Astrocyte (in vitro differentiated cells and primary cell): ENCODE results near the gene MBD5. TPM values are rescaled to one million over a fixed set of nuclear protein-coding genes. Genes with fewer than 3 reads are reported as not detected.

ENCODE experiments used
- DNase-seq: peaks from one replicate; pipeline ENCODE4 v3.0.0-alpha.2; 2010; ENCODE audit warnings: low read depth
- FAIRE-seq: peaks from 2 replicates; lab custom pipeline; 2011; peaks lifted over from hg19 to GRCh38; lab: Jason Lieb, UNC
- H2AFZ ChIP-seq: 2 replicates; pipeline ENCODE4 v1.6.0; 2012; ENCODE audit warnings: low read depth, low read length, inconsistent platforms
- H3K27ac ChIP-seq: 2 replicates; pipeline ENCODE4 v1.5.1; 2011; ENCODE audit warnings: low read depth, low read length, inconsistent platforms
- H3K27me3 ChIP-seq: 2 replicates; pipeline ENCODE4 v1.6.0; 2011; ENCODE audit warnings: low read length, inconsistent platforms; ENCODE audit not compliant: insufficient read depth
- H3K36me3 ChIP-seq: 2 replicates; pipeline ENCODE4 v1.5.1; 2011; ENCODE audit warnings: low read length, inconsistent platforms; ENCODE audit not compliant: insufficient read depth
- H3K4me1 ChIP-seq: 2 replicates; pipeline ENCODE4 v1.5.1; 2011; ENCODE audit warnings: low read length, inconsistent platforms; ENCODE audit not compliant: insufficient read depth
- H3K4me2 ChIP-seq: 2 replicates; pipeline ENCODE4 v1.6.0; 2012; ENCODE audit warnings: low read length, inconsistent platforms
- H3K4me3 ChIP-seq: 2 replicates; pipeline ENCODE4 v1.5.1; 2011; ENCODE audit warnings: low read depth, mild to moderate bottlenecking, low read length, inconsistent platforms; ENCODE audit not compliant: insufficient read depth
- H3K79me2 ChIP-seq: 2 replicates; pipeline ENCODE4 v1.6.0; 2012; ENCODE audit warnings: mild to moderate bottlenecking, low read length, inconsistent platforms; ENCODE audit not compliant: insufficient read depth
- H3K9ac ChIP-seq: 2 replicates; pipeline ENCODE4 v1.6.0; 2012; ENCODE audit warnings: mild to moderate bottlenecking, low read length, inconsistent platforms
- H3K9me3 ChIP-seq: 2 replicates; pipeline ENCODE4 v1.5.1; 2012; ENCODE audit warnings: low read depth, mild to moderate bottlenecking, low read length, inconsistent platforms; ENCODE audit not compliant: insufficient read depth
- H4K20me1 ChIP-seq: 2 replicates; pipeline ENCODE4 v1.6.0; 2012; ENCODE audit warnings: low read length, inconsistent platforms; ENCODE audit not compliant: insufficient read depth
- H3K27ac Mint-ChIP-seq: one replicate; pipeline ENCODE4 v1.8.0; 2021; ENCODE audit warnings: mild to moderate bottlenecking, mixed read lengths; ENCODE audit not compliant: unreplicated experiment
- H3K27me3 Mint-ChIP-seq: one replicate; pipeline ENCODE4 v1.8.0; 2021; ENCODE audit warnings: low read depth, mixed read lengths; ENCODE audit not compliant: unreplicated experiment
- H3K36me3 Mint-ChIP-seq: one replicate; pipeline ENCODE4 v1.8.0; 2021; ENCODE audit warnings: low read depth, mixed read lengths; ENCODE audit not compliant: unreplicated experiment
- H3K4me1 Mint-ChIP-seq: one replicate; pipeline ENCODE4 v1.8.0; 2021; ENCODE audit warnings: low read depth, mixed read lengths; ENCODE audit not compliant: unreplicated experiment
- H3K4me3 Mint-ChIP-seq: one replicate; pipeline ENCODE4 v1.8.0; 2021; ENCODE audit warnings: mild to moderate bottlenecking, moderate library complexity, mixed read lengths; ENCODE audit not compliant: unreplicated experiment
- H3K9me3 Mint-ChIP-seq: one replicate; pipeline ENCODE4 v1.8.0; 2021; ENCODE audit warnings: mild to moderate bottlenecking, mixed read lengths; ENCODE audit not compliant: unreplicated experiment
- EZH2 ChIP-seq: IDR thresholded peaks from 2 replicates; pipeline ENCODE4 v1.6.1; 2012; ENCODE audit warnings: mild to moderate bottlenecking, low read length, inconsistent platforms; ENCODE audit not compliant: insufficient read depth
- total RNA-seq: library from RNA; stranded (reverse); gene quantifications from 2 replicates; pipeline ENCODE4 v1.2.1, GENCODE V29; 2021
- TF ChIP-seq, protein P1 (sequence below): IDR thresholded peaks from 2 replicates; pipeline ENCODE4 v1.5.1; 2011; ENCODE audit warnings: low read depth, mild to moderate bottlenecking, inconsistent platforms, low read length, moderate library complexity; ENCODE audit not compliant: insufficient read depth

Gene MBD5
- total RNA-seq, 1 donor from 2014 or later, result 53.6 TPM

DNA sequence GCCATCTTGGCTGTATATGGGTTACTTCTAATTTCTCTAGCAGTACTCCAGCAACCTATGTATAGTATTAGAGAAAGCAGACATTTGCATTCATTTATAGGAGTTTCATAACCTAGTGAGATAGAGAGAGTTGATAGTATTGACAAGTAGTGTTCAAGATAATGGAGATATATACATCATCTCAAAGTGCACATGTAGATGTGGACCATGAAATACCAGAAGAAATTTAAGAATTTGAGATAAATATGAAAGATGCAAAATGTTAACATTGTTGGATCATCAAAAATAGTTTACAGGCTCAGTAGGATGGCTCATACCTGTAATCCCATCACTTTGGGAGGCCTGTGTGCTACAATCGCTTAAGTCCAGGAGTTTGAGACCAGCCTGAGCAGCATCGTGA is 243.0 kb downstream of the MBD5 start:
- H3K27ac ChIP-seq, result no peak overlapping the region
- DNase-seq (no peak), FAIRE-seq (no peak)
- H3K27me3 ChIP-seq, result no peaks in the 10 kb centered on the region
- TF ChIP-seq, protein P1, sequence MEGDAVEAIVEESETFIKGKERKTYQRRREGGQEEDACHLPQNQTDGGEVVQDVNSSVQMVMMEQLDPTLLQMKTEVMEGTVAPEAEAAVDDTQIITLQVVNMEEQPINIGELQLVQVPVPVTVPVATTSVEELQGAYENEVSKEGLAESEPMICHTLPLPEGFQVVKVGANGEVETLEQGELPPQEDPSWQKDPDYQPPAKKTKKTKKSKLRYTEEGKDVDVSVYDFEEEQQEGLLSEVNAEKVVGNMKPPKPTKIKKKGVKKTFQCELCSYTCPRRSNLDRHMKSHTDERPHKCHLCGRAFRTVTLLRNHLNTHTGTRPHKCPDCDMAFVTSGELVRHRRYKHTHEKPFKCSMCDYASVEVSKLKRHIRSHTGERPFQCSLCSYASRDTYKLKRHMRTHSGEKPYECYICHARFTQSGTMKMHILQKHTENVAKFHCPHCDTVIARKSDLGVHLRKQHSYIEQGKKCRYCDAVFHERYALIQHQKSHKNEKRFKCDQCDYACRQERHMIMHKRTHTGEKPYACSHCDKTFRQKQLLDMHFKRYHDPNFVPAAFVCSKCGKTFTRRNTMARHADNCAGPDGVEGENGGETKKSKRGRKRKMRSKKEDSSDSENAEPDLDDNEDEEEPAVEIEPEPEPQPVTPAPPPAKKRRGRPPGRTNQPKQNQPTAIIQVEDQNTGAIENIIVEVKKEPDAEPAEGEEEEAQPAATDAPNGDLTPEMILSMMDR, result no peak
- no peak for TF ChIP-seq EZH2
- H3K4me3 Mint-ChIP-seq, result no peak overlapping the region
- no peak overlapping the region for H3K9ac ChIP-seq
- peaks cover 2% of the 10 kb centered on the region for H3K9me3 Mint-ChIP-seq
- H3K9me3 ChIP-seq, result no peaks in the 10 kb centered on the region
- peaks cover 14% of the 10 kb centered on the region for H3K36me3 Mint-ChIP-seq
- no peak overlapping the region for H2AFZ ChIP-seq
- H3K4me2 ChIP-seq, result no peak overlapping the region
- no peaks in the 10 kb centered on the region for H3K36me3 ChIP-seq
- H3K4me1 ChIP-seq, result no peaks in the 10 kb centered on the region
- no peaks in the 10 kb centered on the region for H3K79me2 ChIP-seq
- peaks cover 2% of the 10 kb centered on the region for H3K4me1 Mint-ChIP-seq
- no peak overlapping the region for H3K4me3 ChIP-seq
- no peak overlapping the region for H3K27ac Mint-ChIP-seq
- H3K27me3 Mint-ChIP-seq, result no peaks in the 10 kb centered on the region
- H4K20me1 ChIP-seq, result no peaks in the 10 kb centered on the region

DNA sequence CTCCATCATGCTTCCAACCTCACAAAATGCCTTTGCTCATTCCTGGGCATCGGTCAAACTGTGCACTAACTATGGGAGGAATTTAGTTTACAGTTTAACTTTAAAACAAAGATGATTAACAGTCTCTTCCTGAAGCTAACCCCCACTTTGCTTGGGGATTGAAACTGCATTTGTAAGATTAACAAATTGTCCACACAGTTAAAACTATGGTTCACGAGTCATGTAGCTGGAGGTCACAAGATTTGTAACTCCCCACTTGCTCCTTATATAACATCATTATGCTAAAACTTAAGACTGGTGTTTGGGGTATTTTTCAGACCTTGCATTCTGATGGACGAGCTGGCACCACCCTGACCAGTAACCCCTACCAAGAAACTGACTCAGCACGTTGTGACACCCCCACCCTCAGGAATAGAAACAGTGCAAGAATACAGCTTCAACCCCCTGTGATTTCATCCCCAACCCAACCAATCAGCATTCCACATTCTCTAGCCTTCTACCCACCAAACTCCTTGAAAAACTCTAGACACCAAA is 252.3 kb downstream of the MBD5 start:
- Mint-ChIP-seq H3K36me3 (peaks cover 2% of the 10 kb centered on the region), H3K27me3 (no peaks in the 10 kb centered on the region), H3K4me1 (peaks cover 28% of the 10 kb centered on the region), H3K4me3 (peak overlapping the region; percentile 23), H3K9me3 (no peaks in the 10 kb centered on the region), H3K27ac (peak overlapping the region; percentile 84)
- TF ChIP-seq, protein P1, result no peak
- TF ChIP-seq EZH2, result no peak
- H3K4me1 ChIP-seq, result no peaks in the 10 kb centered on the region
- no peak overlapping the region for H3K9ac ChIP-seq
- peak overlapping the region; percentile 36 for H3K4me2 ChIP-seq
- H3K27ac ChIP-seq, result peak overlapping the region; percentile 31
- H3K79me2 ChIP-seq, result no peaks in the 10 kb centered on the region
- peak; percentile 90 for FAIRE-seq
- H3K36me3 ChIP-seq, result no peaks in the 10 kb centered on the region
- H3K9me3 ChIP-seq, result no peaks in the 10 kb centered on the region
- DNase-seq, result peak; percentile 30
- H3K27me3 ChIP-seq, result no peaks in the 10 kb centered on the region
- H4K20me1 ChIP-seq, result no peaks in the 10 kb centered on the region
- H2AFZ ChIP-seq, result no peak overlapping the region
- no peak overlapping the region for H3K4me3 ChIP-seq

DNA sequence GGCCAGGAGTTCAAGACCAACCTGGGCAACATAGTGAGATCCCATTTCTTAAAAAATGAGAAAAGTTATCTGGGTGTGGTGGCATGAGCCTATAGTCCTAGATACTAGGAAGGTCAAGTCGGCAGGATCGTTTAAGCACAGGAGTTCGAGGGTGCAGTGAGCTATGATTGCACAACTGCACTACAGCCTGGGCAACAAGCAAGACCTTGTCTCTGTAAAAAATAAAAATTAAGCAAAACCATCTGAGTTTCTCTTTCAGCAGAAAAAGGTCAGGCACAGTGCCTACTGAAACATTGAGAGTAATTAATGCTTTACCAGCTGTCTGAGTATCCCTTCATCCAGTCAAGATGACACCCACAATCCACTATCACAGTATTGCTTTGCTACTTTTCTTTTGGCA is 258.3 kb downstream of the MBD5 start:
- no peak overlapping the region for H3K4me3 Mint-ChIP-seq
- no peaks in the 10 kb centered on the region for H3K9me3 Mint-ChIP-seq
- H2AFZ ChIP-seq, result no peak overlapping the region
- no peaks in the 10 kb centered on the region for H3K36me3 Mint-ChIP-seq
- no peaks in the 10 kb centered on the region for H4K20me1 ChIP-seq
- H3K9me3 ChIP-seq, result no peaks in the 10 kb centered on the region
- no peaks in the 10 kb centered on the region for H3K27me3 Mint-ChIP-seq
- no peak for TF ChIP-seq EZH2
- TF ChIP-seq, protein P1, result no peak
- peaks cover 3% of the 10 kb centered on the region for H3K4me1 Mint-ChIP-seq
- H3K4me3 ChIP-seq, result no peak overlapping the region
- FAIRE-seq (no peak), DNase-seq (no peak)
- no peaks in the 10 kb centered on the region for H3K4me1 ChIP-seq
- H3K9ac ChIP-seq, result no peak overlapping the region
- no peak overlapping the region for H3K4me2 ChIP-seq
- H3K27ac ChIP-seq, result no peak overlapping the region
- no peaks in the 10 kb centered on the region for H3K27me3 ChIP-seq
- no peak overlapping the region for H3K27ac Mint-ChIP-seq
- no peaks in the 10 kb centered on the region for H3K36me3 ChIP-seq
- H3K79me2 ChIP-seq, result no peaks in the 10 kb centered on the region
